Gastrocnemius medialis (tissue), 4 donors: ENCODE results near the gene LBHD2. TPM values are rescaled to one million over a fixed set of nuclear protein-coding genes. Genes with fewer than 3 reads are reported as not detected.

Source experiments
- ATAC-seq, 2 donors: fragments of 150-250 bp; one replicate each; pipeline ENCODE4 v1.9.1; 2016
- DNase-seq, 2 donors: peaks; one replicate each; pipeline ENCODE4 v3.0.0-alpha.2; 2019
- H3K27ac ChIP-seq, 4 donors: fragments of 200-600 bp; sonication (generic); 1 replicate in 1 of 4; 2 replicates in 3 of 4; pipeline ENCODE4 v1.5.1; 2016 to 2018; ENCODE audit warnings: mild to moderate bottlenecking in 2 of 4, moderate library complexity in 1 of 4
- H3K27me3 ChIP-seq, 3 donors: fragments of 200-600 bp; sonication (generic) in 2 of 3; 1 replicate in 1 of 3; 2 replicates in 2 of 3; pipeline versions ENCODE4 v1.5.1 to v1.6.0; 2016 to 2019; ENCODE audit warnings: mild to moderate bottlenecking in 1 of 3, moderate library complexity in 1 of 3
- H3K36me3 ChIP-seq, 2 donors: fragments of 200-600 bp; sonication (generic) in 1 of 2; one replicate each; pipeline ENCODE4 v1.5.1; 2017 to 2018
- H3K4me1 ChIP-seq, 2 donors: fragments of 200-600 bp; sonication (generic) in 1 of 2; one replicate each; pipeline ENCODE4 v1.5.1; 2016 to 2017; ENCODE audit warnings: mild to moderate bottlenecking in 2 of 2
- H3K4me3 ChIP-seq, 4 donors: fragments of 200-600 bp; sonication (generic) in 3 of 4; 1 replicate in 1 of 4; 2 replicates in 3 of 4; pipeline ENCODE4 v1.5.1; 2016 to 2019; ENCODE audit warnings: mild to moderate bottlenecking in 2 of 4
- H3K9me3 ChIP-seq, 3 donors: fragments of 200-600 bp; sonication (generic) in 2 of 3; 1 replicate in 1 of 3; 2 replicates in 2 of 3; pipeline ENCODE4 v1.5.1; 2016 to 2019
- CTCF ChIP-seq, 5 experiments: fragments of 450-650 bp in 3 of 5; fragments of 200-600 bp in 2 of 5; sonication (generic) in 2 of 5; IDR thresholded peaks in 4 of 5; conservative IDR thresholded peaks in 1 of 5; 1 replicate in 4 of 5; 2 replicates in 1 of 5; pipeline ENCODE4 v1.5.1; 2016 to 2019; ENCODE audit warnings: antibody characterized with exemption in 5 of 5, mild to moderate bottlenecking in 3 of 5, moderate library complexity in 3 of 5
- POLR2A ChIP-seq, 2 donors: fragments of 450-650 bp; IDR thresholded peaks; one replicate each; pipeline ENCODE4 v1.6.1; 2017; ENCODE audit warnings: antibody characterized with exemption in 2 of 2, mild to moderate bottlenecking in 2 of 2, moderate library complexity in 2 of 2
- in situ Hi-C, 4 donors: fragments of 200-750 bp; cut with MboI; loops; one replicate each; pipeline versions ENCODE4 v1.15.0 to v1.8.0; 2017; ENCODE audit warnings: low sequenced_read_pairs in 4 of 4
- intact Hi-C: fragments of 100-400 bp; cut with DNase I; formaldehyde crosslinking; loops from one replicate; pipeline ENCODE4 v1.15.1; 2023; ENCODE audit warnings: low total_unique reads
- total RNA-seq, 4 donors: library from RNA; depleted of rRNA; stranded (reverse); fragments of >200 nt; gene quantifications; one replicate each; pipeline versions ENCODE4 v1.1.0 to v1.2.3, GENCODE V29; 2016

LBHD2 gene
- total RNA-seq, 4 donors from 2014 or later, result not detected

GRCh38 chr14:103057028-103057371, 27.0 kb upstream of the LBHD2 start:
- no peaks in the 10 kb centered on the region for H3K27me3 ChIP-seq
- peak overlapping the region; percentile 81 to 92 (median 88) for H3K27ac ChIP-seq
- in situ Hi-C loops, result no loop called here
- H3K4me1 ChIP-seq, result peaks cover 46 to 48% of the 10 kb centered on the region in 2 donors
- peak; percentile 39 to 56 for ATAC-seq
- intact Hi-C loops, result no loop called here
- TF ChIP-seq CTCF (IDR thresholded peaks at IDR 0.05 in 4 of 5, conservative IDR thresholded peaks at IDR 0.05 in 1 of 5) (no peak), POLR2A (IDR thresholded peaks at IDR 0.05) (peak; percentile 29 to 56)
- no peak for DNase-seq
- H3K9me3 ChIP-seq, result no peaks in the 10 kb centered on the region
- H3K36me3 ChIP-seq, result no peaks in the 10 kb centered on the region
- peak overlapping the region; percentile 70 to 91 (median 82) for H3K4me3 ChIP-seq

- in situ Hi-C loops (no loop called here), intact Hi-C loops (no loop called here)
- H3K4me1 ChIP-seq, result peaks cover 46 to 48% of the 10 kb centered on the region in 2 donors
- DNase-seq, result peak; percentile 79 to 87
- H3K27me3 ChIP-seq, result no peaks in the 10 kb centered on the region
- peak within 1 kb of the TSS; percentile 70 to 97 (median 85) for H3K4me3 ChIP-seq
- no peaks in the 10 kb centered on the region for H3K36me3 ChIP-seq
- peak; percentile 82 to 85 for ATAC-seq
- H3K9me3 ChIP-seq, result no peaks in the 10 kb centered on the region
- TF ChIP-seq CTCF (IDR thresholded peaks at IDR 0.05 in 4 of 5, conservative IDR thresholded peaks at IDR 0.05 in 1 of 5) (no peak), POLR2A (IDR thresholded peaks at IDR 0.05) (peak; percentile 26 to 53)
- H3K27ac ChIP-seq, result peak within 1 kb of the TSS; percentile 84 to 93 (median 88)
Observed at GRCh38 chr14:103057372-103058163, 26.4 kb upstream of the LBHD2 start, which contains the start of gene CDC42BPB. CDC42BPB (minus strand) TSS chr14:103057549; CDS start chr14:103057173, 376 bp downstream.

- Histone ChIP-seq H3K27me3 (no peaks in the 10 kb centered on the region), H3K36me3 (no peaks in the 10 kb centered on the region), H3K4me1 (peaks cover 46 to 48% of the 10 kb centered on the region in 2 donors), H3K9me3 (no peaks in the 10 kb centered on the region), H3K27ac (peak overlapping the region; percentile 80 to 93 (median 88)), H3K4me3 (peak overlapping the region; percentile 70 to 97 (median 84))
- ATAC-seq (peak; percentile 24 to 25), DNase-seq (peak in 1 of 2 donors; percentile 34)
- in situ Hi-C loops, result no loop called here
- intact Hi-C loops, result no loop called here
- TF ChIP-seq POLR2A (IDR thresholded peaks at IDR 0.05), result no peak
- no peak for TF ChIP-seq CTCF (IDR thresholded peaks at IDR 0.05 in 4 of 5, conservative IDR thresholded peaks at IDR 0.05 in 1 of 5)
Observed at GRCh38 chr14:103058164-103059055, 25.6 kb upstream of the LBHD2 start.

- no peaks in the 10 kb centered on the region for H3K9me3 ChIP-seq
- intact Hi-C loops, result no loop called here
Observed at GRCh38 chr14:103059556-103059955, 24.5 kb upstream of the LBHD2 start.

More at GRCh38 chr14:103059556-103059955, 24.5 kb upstream of the LBHD2 start:
- no peak for DNase-seq
- TF ChIP-seq POLR2A (IDR thresholded peaks at IDR 0.05) (no peak), CTCF (IDR thresholded peaks at IDR 0.05 in 4 of 5, conservative IDR thresholded peaks at IDR 0.05 in 1 of 5) (no peak)
- H3K4me3 ChIP-seq, result no peak overlapping the region
- no peaks in the 10 kb centered on the region for H3K27me3 ChIP-seq
- no peaks in the 10 kb centered on the region for H3K36me3 ChIP-seq
- in situ Hi-C loops, result no loop called here
- H3K4me1 ChIP-seq, result peaks cover 38 to 39% of the 10 kb centered on the region in 2 donors
- ATAC-seq, result no peak
- H3K27ac ChIP-seq, result no peak overlapping the region
